Coronary artery (tissue), 2 donors: ENCODE measurements around the gene ANKRD27.

Source experiments
- DNase-seq: peaks from one replicate; pipeline ENCODE4 v3.0.0-alpha.2; 2017; ENCODE audit warnings: low spot score
- H3K27ac ChIP-seq, 2 donors: fragments of 200-600 bp; sonication (generic); one replicate each; pipeline ENCODE4 v1.5.1; 2016 to 2019
- H3K4me3 ChIP-seq: fragments of 200-600 bp; sonication (generic); 2 replicates; pipeline ENCODE4 v1.5.1; 2016; ENCODE audit warnings: mild to moderate bottlenecking, moderate library complexity
- CTCF ChIP-seq: fragments of 200-600 bp; sonication (generic); IDR thresholded peaks from one replicate; pipeline ENCODE4 v1.5.1; 2019; ENCODE audit warnings: antibody characterized with exemption

ANKRD27 gene

DNA sequence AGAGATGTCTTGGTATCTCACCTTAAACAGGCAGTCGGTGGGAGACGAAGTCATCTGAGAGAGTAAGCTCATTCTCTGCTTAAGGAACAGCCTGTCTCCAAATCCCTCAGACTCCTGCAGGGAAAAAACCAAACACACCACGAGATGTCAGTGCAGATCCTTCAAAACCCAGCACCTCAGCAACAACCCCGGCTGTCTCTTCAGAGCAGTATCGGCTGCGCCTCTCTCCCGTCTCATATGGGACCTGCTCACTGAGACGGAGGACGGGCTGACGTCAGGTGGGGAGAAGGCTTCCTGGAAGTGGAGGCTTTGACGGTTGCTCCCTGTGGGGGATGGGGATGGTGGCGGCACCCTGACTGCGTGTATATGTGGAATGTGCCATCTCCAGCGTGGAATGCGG, 43.6 kb downstream of the ANKRD27 start:
- no peak for DNase-seq
- no peak for TF ChIP-seq CTCF
- no peak overlapping the region for H3K4me3 ChIP-seq
- no peak overlapping the region for H3K27ac ChIP-seq

DNA sequence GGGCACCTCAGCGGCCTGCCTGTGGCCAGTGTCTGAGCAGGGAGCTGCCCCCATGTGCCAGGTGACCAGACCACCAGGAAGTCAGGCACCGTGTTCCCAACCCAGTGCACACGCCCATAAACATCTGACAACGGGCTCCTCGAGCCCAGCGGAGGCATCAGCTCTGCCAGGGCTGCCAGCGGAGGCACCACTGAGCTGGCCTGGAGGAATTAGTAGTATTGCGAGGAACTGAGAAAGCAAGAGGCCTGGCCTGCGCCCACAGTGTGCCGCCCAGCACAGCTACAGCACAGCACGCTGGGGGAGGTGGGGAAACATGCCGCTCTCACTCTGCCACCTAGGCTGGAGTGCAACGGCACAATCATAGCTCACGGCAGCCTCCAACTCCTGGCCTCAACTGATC, 44.6 kb downstream of the ANKRD27 start:
- no peak for DNase-seq
- H3K27ac ChIP-seq: no peak overlapping the region
- no peak overlapping the region for H3K4me3 ChIP-seq
- TF ChIP-seq CTCF: no peak

- no peak overlapping the region for H3K27ac ChIP-seq
- no peak for DNase-seq
- no peak for TF ChIP-seq CTCF
- no peak overlapping the region for H3K4me3 ChIP-seq
Observed at GRCh38 chr19:32627714-32628270, 47.2 kb downstream of the ANKRD27 start.

DNA sequence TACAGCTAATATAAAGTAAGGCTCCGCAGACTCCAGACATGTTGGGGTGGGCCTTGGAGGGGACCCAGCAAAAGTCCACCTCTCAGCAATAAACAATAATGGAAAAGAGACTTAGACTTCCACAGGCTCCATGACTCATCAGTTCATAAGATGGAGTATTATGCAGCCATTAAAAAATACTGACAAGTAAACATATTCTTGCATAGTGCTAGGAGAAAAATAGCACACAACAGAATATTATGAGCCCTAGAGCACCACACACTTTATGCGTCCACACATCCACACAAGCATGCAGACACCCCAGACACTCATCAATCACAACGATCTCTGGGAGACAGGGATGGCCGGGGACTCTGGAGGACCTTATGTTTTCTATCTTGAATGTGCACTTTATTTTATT, 48.0 kb downstream of the ANKRD27 start:
- TF ChIP-seq CTCF: no peak
- no peak for DNase-seq
- Histone ChIP-seq H3K4me3 (no peak overlapping the region), H3K27ac (no peak overlapping the region)

DNA sequence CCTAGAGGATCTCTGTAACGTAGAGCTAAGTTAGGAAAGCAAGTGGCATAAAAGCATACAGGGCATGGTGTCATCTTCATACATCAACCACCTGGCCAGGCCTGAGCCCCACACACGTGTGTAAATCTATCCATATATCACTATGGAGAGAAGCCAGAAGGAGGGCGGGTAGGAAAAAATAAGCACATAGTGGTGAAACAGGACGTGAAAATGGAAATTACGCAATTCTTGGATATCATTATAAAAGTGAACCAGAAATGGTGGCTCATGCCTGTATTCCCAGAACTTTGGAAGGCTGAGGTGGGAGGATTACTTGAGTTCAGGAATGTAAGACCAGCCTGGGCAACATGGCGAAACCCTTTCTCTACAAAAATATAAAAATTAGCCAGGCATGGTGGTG, 50.6 kb downstream of the ANKRD27 start:
- no peak for TF ChIP-seq CTCF
- DNase-seq: no peak
- Histone ChIP-seq H3K27ac (no peak overlapping the region), H3K4me3 (no peak overlapping the region)

- Histone ChIP-seq H3K27ac (no peak overlapping the region), H3K4me3 (no peak overlapping the region)
- TF ChIP-seq CTCF: no peak
- DNase-seq: no peak
Observed at GRCh38 chr19:32622002-32622401, 53.0 kb downstream of the ANKRD27 start.

DNA sequence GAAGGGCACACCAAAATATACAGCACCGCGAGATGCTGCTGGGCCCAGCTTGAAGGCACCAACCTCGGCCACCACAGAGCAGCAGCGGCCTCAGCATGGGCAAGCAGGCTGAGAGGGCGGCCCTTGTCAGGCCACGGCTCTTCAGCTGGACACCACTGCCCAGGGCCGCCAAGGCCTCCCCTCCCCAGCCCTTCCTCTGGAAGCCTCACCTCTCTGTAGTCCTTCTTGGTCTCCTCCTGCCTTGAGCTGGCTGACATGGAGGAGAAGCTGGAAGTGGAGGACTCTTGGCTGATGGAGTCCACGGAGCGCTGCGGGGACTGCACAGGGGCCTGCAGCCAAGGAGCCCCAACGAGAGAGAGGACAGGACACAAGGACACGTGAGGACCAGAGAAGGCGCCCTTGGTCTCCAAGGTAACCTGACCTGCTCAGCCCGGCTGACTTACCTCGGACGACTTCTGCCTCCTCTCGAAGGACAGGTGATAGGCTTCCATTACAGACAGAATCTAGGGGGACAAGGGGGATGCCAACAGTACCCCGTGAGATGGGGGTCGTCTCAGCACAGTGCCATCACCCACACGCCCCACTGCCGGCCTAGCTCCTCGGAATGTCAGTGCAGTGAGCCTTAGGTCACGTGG, 55.8 kb downstream of the ANKRD27 start:
- no peak for DNase-seq
- TF ChIP-seq CTCF: no peak
- no peak overlapping the region for H3K4me3 ChIP-seq
- no peak overlapping the region for H3K27ac ChIP-seq
